HUES6 (cell line): ENCODE results near the gene TUBB4A.
A peak's percentile ranks its signal among the peaks of the same experiment; 100 is the strongest.

Source experiments
- H3K27ac ChIP-seq: 2 replicates; pipeline ENCODE4 v1.7.0; 2013; ENCODE audit warnings: low read depth, mild to moderate bottlenecking, low read length, inconsistent platforms
- H3K27me3 ChIP-seq: 2 replicates; pipeline ENCODE4 v1.6.1; 2013; ENCODE audit warnings: low read length; ENCODE audit not compliant: control insufficient read depth, insufficient read depth
- H3K36me3 ChIP-seq: 2 replicates; pipeline ENCODE4 v1.6.1; 2013; ENCODE audit warnings: low read length; ENCODE audit not compliant: control insufficient read depth, insufficient read depth
- H3K4me1 ChIP-seq: 2 replicates; pipeline ENCODE4 v1.6.1; 2013; ENCODE audit warnings: low read length; ENCODE audit not compliant: control insufficient read depth, insufficient read depth
- H3K4me3 ChIP-seq: 2 replicates; pipeline ENCODE4 v1.5.1; 2013; ENCODE audit warnings: low read depth, low read length
- H3K9ac ChIP-seq: one replicate; pipeline ENCODE4 v1.6.1; 2013; ENCODE audit warnings: mild to moderate bottlenecking, low read length
- H3K9me3 ChIP-seq: 2 replicates; pipeline ENCODE4 v1.6.1; 2013; ENCODE audit warnings: low read depth, low read length; ENCODE audit not compliant: control insufficient read depth, insufficient read depth

The TUBB4A gene

GRCh38 chr19:6476155-6476895 lies 25.8 kb downstream of the TUBB4A start:
- H3K36me3 ChIP-seq: no peaks in the 10 kb centered on the region
- H3K4me1 ChIP-seq: peaks cover 20% of the 10 kb centered on the region
- H3K27me3 ChIP-seq: peaks cover 18% of the 10 kb centered on the region
- H3K4me3 ChIP-seq: peak overlapping the region; percentile 77
- H3K9me3 ChIP-seq: no peaks in the 10 kb centered on the region
- H3K9ac ChIP-seq: peak overlapping the region; percentile 11
- H3K27ac ChIP-seq: no peak overlapping the region

DNA sequence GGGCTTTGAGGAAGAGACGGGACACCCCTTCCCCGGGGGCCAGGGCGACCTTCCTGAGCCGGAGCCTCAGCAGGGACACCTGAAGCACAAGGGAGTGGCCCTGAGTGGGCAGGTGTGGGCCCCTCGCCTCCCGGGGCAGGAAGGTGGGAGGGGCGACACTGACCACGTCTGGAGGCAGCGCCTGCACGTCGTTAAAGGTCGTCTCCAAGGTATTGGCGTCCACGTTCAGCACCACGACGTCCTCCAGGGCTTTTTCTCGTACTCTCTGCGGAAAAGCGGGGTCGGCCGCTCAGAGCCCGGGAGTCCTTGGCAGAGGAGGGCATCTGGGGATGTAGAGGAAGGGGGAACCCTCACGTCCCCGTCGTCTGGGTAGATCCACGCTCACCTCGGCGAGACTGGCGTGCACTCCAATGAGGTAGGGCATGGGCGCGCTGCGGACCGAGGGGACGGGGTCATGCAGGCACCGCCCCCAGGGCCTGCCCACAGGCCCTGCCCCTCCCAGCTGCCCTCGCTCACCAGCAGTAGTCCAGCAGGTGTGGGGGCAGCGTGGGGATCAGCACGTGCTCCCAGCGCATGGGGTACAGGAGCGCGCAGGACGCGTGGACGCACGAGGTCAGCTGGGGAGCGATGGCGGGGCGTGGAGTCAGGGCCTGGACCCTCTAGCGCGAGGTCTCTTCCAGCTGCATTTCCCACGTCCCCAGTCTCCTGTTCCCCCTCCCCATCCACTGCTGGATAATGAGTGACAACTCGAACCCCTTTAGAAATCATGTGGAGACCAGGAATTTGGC lies 26.6 kb downstream of the TUBB4A start:
- Histone ChIP-seq H3K36me3 (no peaks in the 10 kb centered on the region), H3K9ac (peak overlapping the region; percentile 11), H3K27me3 (peaks cover 18% of the 10 kb centered on the region), H3K4me3 (peak overlapping the region; percentile 77), H3K27ac (no peak overlapping the region), H3K4me1 (peaks cover 21% of the 10 kb centered on the region; the same call in 1 of the 2 replicates), H3K9me3 (no peaks in the 10 kb centered on the region)

GRCh38 chr19:6473647-6474046 lies 28.5 kb downstream of the TUBB4A start:
- Histone ChIP-seq H3K4me1 (peaks cover 12% of the 10 kb centered on the region; the same call in 1 of the 2 replicates), H3K27ac (no peak overlapping the region), H3K9ac (no peak overlapping the region), H3K27me3 (peaks cover 18% of the 10 kb centered on the region), H3K4me3 (no peak overlapping the region), H3K36me3 (no peaks in the 10 kb centered on the region), H3K9me3 (no peaks in the 10 kb centered on the region)

DNA sequence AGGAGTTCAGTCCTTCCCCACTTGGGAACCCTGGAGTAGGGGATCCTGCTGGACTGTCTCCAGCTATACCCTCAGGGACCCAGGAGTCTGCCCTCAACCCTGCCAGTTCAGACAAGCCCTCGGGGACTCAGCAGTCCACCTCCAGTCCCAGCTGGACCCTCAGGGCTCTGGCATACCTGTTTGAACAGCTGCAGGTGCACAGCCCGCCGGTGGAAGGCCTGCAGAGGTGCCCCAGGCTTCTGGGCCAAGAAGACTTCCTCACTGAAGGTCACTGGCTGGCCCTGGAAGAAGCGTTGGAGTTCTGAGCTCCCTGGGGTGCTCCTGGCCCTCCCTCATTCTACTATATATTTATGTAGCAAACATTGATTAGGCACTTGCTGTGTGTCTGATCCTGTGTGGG lies 29.4 kb downstream of the TUBB4A start:
- H3K36me3 ChIP-seq: peaks cover 2% of the 10 kb centered on the region; the same call in 1 of the 2 replicates
- H3K9me3 ChIP-seq: no peaks in the 10 kb centered on the region
- H3K9ac ChIP-seq: no peak overlapping the region
- H3K27ac ChIP-seq: no peak overlapping the region
- no peak overlapping the region for H3K4me3 ChIP-seq
- H3K4me1 ChIP-seq: peaks cover 16% of the 10 kb centered on the region; the same call in 1 of the 2 replicates
- H3K27me3 ChIP-seq: peaks cover 20% of the 10 kb centered on the region

DNA sequence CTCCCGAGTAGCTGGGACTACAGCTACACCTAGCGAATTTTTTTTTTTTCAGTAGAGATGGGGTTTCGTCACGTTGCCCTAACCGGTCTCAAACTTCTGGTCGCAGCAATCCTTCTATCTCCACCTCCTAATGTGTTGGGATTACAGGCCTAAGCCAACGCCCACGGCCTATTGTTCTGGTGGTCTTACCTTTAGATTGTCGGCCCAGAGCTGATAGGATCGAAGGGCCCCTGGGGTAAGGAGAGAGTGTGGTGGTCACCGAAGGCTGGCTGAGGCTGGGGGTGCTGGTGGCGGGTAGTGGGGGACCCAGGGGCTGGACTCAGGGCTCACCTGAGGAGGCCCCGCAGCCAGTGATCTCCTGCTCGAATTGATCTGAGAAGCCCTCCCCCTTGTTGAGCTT lies 31.0 kb downstream of the TUBB4A start:
- Histone ChIP-seq H3K36me3 (peaks cover 8% of the 10 kb centered on the region), H3K9me3 (no peaks in the 10 kb centered on the region), H3K9ac (no peak overlapping the region), H3K4me3 (no peak overlapping the region), H3K4me1 (peaks cover 14% of the 10 kb centered on the region; the same call in 1 of the 2 replicates), H3K27ac (no peak overlapping the region), H3K27me3 (peaks cover 20% of the 10 kb centered on the region)

- Histone ChIP-seq H3K27ac (no peak overlapping the region), H3K4me3 (no peak overlapping the region), H3K36me3 (peaks cover 8% of the 10 kb centered on the region), H3K9ac (no peak overlapping the region), H3K27me3 (peaks cover 18% of the 10 kb centered on the region), H3K4me1 (peaks cover 11% of the 10 kb centered on the region; the same call in 1 of the 2 replicates), H3K9me3 (no peaks in the 10 kb centered on the region)
Measured at GRCh38 chr19:6470173-6470572, 31.9 kb downstream of the TUBB4A start.

- H3K4me1 ChIP-seq: peaks cover 9% of the 10 kb centered on the region; the same call in 1 of the 2 replicates
- H3K9ac ChIP-seq: no peak overlapping the region
- no peak overlapping the region for H3K27ac ChIP-seq
- no peak overlapping the region for H3K4me3 ChIP-seq
- H3K27me3 ChIP-seq: peaks cover 30% of the 10 kb centered on the region; the same call in 1 of the 2 replicates
- no peaks in the 10 kb centered on the region for H3K9me3 ChIP-seq
- H3K36me3 ChIP-seq: peaks cover 8% of the 10 kb centered on the region
Measured at GRCh38 chr19:6467384-6467783, 34.7 kb downstream of the TUBB4A start.

DNA sequence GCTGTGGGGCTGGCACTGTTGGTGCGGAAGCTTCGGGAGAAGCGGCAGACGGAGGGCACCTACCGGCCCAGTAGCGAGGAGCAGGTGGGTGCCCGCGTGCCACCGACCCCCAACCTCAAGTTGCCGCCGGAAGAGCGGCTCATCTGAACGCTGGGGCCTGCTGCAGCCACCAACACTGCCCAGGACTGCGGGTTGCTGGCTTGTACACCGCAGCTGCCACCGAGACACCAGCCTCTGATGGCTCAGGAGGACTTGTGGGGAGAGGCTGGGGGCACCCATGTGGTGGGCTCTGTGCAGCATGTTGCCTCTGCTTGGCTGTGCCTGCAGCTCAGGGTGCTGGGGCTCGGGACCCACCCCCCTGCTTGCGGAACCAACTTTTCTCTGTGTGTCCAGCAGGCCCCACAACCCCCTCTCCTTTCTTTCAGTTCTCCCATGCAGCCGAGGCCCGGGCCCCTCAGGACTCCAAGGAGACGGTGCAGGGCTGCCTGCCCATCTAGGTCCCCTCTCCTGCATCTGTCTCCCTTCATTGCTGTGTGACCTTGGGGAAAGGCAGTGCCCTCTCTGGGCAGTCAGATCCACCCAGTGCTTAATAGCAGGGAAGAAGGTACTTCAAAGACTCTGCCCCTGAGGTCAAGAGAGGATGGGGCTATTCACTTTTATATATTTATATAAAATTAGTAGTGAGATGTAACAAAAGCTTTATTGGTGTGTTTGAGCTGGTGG lies 35.4 kb downstream of the TUBB4A start:
- Histone ChIP-seq H3K4me3 (no peak overlapping the region), H3K9ac (no peak overlapping the region)

GRCh38 chr19:6465663-6466062 lies 36.4 kb downstream of the TUBB4A start:
- Histone ChIP-seq H3K36me3 (peaks cover 8% of the 10 kb centered on the region), H3K4me1 (peaks cover 4% of the 10 kb centered on the region; the same call in 1 of the 2 replicates), H3K27ac (no peak overlapping the region), H3K9me3 (no peaks in the 10 kb centered on the region), H3K27me3 (peaks cover 33% of the 10 kb centered on the region; the same call in 1 of the 2 replicates), H3K9ac (no peak overlapping the region), H3K4me3 (no peak overlapping the region)

More for the DNA sequence above, 35.4 kb downstream of the TUBB4A start:
- no peaks in the 10 kb centered on the region for H3K9me3 ChIP-seq
- H3K36me3 ChIP-seq: peaks cover 8% of the 10 kb centered on the region
- H3K27me3 ChIP-seq: peaks cover 33% of the 10 kb centered on the region; the same call in 1 of the 2 replicates
- H3K27ac ChIP-seq: no peak overlapping the region
- peaks cover 9% of the 10 kb centered on the region; the same call in 1 of the 2 replicates for H3K4me1 ChIP-seq

DNA sequence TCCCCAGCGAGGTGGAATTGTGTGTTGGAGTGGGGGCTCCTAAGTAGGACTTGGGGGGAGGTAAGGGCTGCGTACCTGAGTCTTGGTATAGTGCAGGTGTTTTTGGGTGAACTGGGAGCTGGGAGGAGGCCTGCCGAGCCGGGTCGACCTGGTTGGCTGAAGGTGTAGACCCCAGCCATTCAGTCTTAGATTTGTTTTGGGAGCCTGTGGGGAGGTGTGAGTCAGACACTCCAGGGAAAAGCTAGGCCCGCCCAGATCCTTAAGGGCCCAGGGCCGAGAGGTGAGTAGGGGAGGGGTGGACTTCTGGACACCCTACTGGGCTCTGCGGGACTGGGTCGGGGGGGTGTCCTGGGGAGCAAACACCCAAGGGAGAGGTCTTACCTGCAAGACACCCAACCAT lies 37.1 kb downstream of the TUBB4A start:
- Histone ChIP-seq H3K27me3 (peaks cover 33% of the 10 kb centered on the region; the same call in 1 of the 2 replicates), H3K27ac (no peak overlapping the region), H3K9me3 (no peaks in the 10 kb centered on the region), H3K9ac (peak overlapping the region; percentile 63), H3K4me1 (peaks cover 4% of the 10 kb centered on the region; the same call in 1 of the 2 replicates), H3K36me3 (peaks cover 8% of the 10 kb centered on the region), H3K4me3 (peak overlapping the region; percentile 94)
